NT2/D1 (cell line): Measurements from ENCODE around the gene UBAP2.

Experiments
- DNase-seq: peaks from one replicate; pipeline ENCODE4 v3.0.0-alpha.2; 2011; ENCODE audit warnings: low read depth, low spot score
- H3K27me3 ChIP-seq: 2 replicates; pipeline ENCODE4 v1.6.0; 2011; ENCODE audit warnings: mild to moderate bottlenecking; ENCODE audit not compliant: insufficient read length, insufficient read depth
- H3K36me3 ChIP-seq: 2 replicates; pipeline ENCODE4 v1.6.1; 2011; ENCODE audit warnings: mild to moderate bottlenecking, low read length, mixed read lengths; ENCODE audit not compliant: insufficient read depth, insufficient read length
- H3K4me1 ChIP-seq: 2 replicates; pipeline ENCODE4 v1.5.1; 2011; ENCODE audit not compliant: insufficient read depth, insufficient read length
- H3K4me3 ChIP-seq: 2 replicates; pipeline ENCODE4 v1.5.1; 2011; ENCODE audit warnings: low read depth; ENCODE audit not compliant: insufficient read length
- H3K9ac ChIP-seq: 2 replicates; pipeline ENCODE4 v1.6.0; 2011; ENCODE audit warnings: low read depth; ENCODE audit not compliant: insufficient read length
- H3K9me3 ChIP-seq: 2 replicates; pipeline ENCODE4 v1.5.1; 2011; ENCODE audit warnings: mild to moderate bottlenecking, low read length; ENCODE audit not compliant: insufficient read depth
- SUZ12 ChIP-seq: IDR thresholded peaks from 2 replicates; pipeline ENCODE4 v1.6.1; 2011; ENCODE audit not compliant: insufficient read length, insufficient read depth; ENCODE audit errors: extremely low read depth
- YY1 ChIP-seq: IDR thresholded peaks from 2 replicates; pipeline ENCODE4 v1.6.1; 2011; ENCODE audit not compliant: insufficient read length, insufficient read depth
- ZNF274 ChIP-seq: IDR thresholded peaks from 2 replicates; pipeline ENCODE4 v1.6.1; 2011; ENCODE audit warnings: mild to moderate bottlenecking, low read depth, low read length

The UBAP2 gene

DNA sequence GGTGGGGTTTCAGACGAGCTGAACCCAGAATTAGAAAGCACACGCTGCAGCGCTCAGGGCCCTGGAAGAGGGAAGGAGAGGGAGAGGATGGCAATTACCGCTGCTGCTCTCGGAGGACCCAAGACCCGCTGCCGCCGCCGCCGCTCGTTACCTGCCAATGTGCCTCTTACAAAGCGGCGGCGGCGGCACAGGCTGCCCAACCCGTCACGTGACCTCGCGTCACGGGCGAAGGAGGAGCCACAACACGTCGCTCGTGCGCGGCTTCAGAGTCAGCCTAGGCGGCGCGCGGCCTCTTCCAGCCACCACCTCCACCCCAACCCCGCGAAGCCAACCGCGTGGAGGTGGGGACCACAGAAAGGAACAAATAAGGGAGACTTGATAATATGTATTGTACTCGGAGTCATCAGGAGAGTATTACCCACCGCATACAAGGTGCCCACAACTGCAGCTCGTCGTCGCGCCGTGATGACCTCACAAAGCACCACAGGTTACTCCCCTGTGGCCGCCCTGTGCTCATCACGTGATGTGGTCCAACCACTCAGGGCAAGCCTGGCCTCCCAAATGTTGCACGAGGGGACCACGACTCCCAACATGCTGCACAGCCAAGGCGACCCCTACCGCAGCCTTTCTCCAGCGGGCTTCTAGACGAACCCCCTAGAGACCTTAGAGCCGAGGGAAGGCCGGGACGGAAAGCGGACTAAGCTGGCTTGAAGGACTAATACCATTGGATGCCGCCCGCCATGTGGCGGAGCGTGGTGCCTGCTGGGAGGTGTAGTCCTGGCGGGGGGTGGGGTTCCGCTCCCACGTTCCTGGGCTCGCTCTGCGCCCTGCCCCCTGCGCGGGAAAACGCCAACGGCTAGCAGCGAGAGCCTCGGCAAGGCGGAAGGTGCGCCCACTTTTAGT, at the start of gene UBAP2:
Gene UBAP2, minus strand, starts transcription at position 161 of the 903 bp plus-strand sequence. CDS start 31,739 bp downstream, outside the sequence.
- TF ChIP-seq SUZ12, result no peak
- TF ChIP-seq YY1, result no peak
- TF ChIP-seq ZNF274, result no peak
- peaks cover 12% of the 10 kb centered on the region for H3K36me3 ChIP-seq
- peaks cover 2% of the 10 kb centered on the region for H3K4me1 ChIP-seq
- H3K27me3 ChIP-seq, result no peaks in the 10 kb centered on the region
- no peaks in the 10 kb centered on the region for H3K9me3 ChIP-seq
- peak within 1 kb of the TSS; percentile 98 for H3K4me3 ChIP-seq
- H3K9ac ChIP-seq, result peak within 1 kb of the TSS; percentile 99
- peak; percentile 98 for DNase-seq

GRCh38 chr9:34098307-34098706, 49.6 kb upstream of the UBAP2 start:
- no peak for DNase-seq
- Histone ChIP-seq H3K4me3 (no peak overlapping the region), H3K27me3 (no peaks in the 10 kb centered on the region), H3K36me3 (peaks cover 71% of the 10 kb centered on the region), H3K4me1 (no peaks in the 10 kb centered on the region), H3K9me3 (no peaks in the 10 kb centered on the region), H3K9ac (no peak overlapping the region)
- TF ChIP-seq ZNF274 (no peak), SUZ12 (no peak), YY1 (no peak)

- TF ChIP-seq YY1 (no peak), ZNF274 (no peak), SUZ12 (no peak)
- no peaks in the 10 kb centered on the region for H3K27me3 ChIP-seq
- no peak overlapping the region for H3K4me3 ChIP-seq
- H3K9ac ChIP-seq, result no peak overlapping the region
- peaks cover 71% of the 10 kb centered on the region for H3K36me3 ChIP-seq
- DNase-seq, result no peak
- no peaks in the 10 kb centered on the region for H3K9me3 ChIP-seq
- no peaks in the 10 kb centered on the region for H3K4me1 ChIP-seq
Measured at GRCh38 chr9:34097865-34098264, 49.2 kb upstream of the UBAP2 start.

GRCh38 chr9:34096751-34097150, 48.1 kb upstream of the UBAP2 start:
- Histone ChIP-seq H3K4me3 (no peak overlapping the region), H3K27me3 (no peaks in the 10 kb centered on the region), H3K4me1 (no peaks in the 10 kb centered on the region), H3K9me3 (no peaks in the 10 kb centered on the region), H3K36me3 (peaks cover 71% of the 10 kb centered on the region), H3K9ac (no peak overlapping the region)
- DNase-seq, result no peak
- TF ChIP-seq YY1, result no peak
- no peak for TF ChIP-seq SUZ12
- TF ChIP-seq ZNF274, result no peak

GRCh38 chr9:34093578-34093977, 44.9 kb upstream of the UBAP2 start:
- Histone ChIP-seq H3K36me3 (peaks cover 79% of the 10 kb centered on the region), H3K4me3 (no peak overlapping the region), H3K9ac (no peak overlapping the region), H3K9me3 (no peaks in the 10 kb centered on the region), H3K27me3 (no peaks in the 10 kb centered on the region), H3K4me1 (peaks cover 2% of the 10 kb centered on the region)
- no peak for TF ChIP-seq YY1
- TF ChIP-seq SUZ12, result no peak
- TF ChIP-seq ZNF274, result no peak
- no peak for DNase-seq

GRCh38 chr9:34089311-34089710, 40.6 kb upstream of the UBAP2 start:
- no peak for DNase-seq
- Histone ChIP-seq H3K4me3 (no peak overlapping the region), H3K9me3 (no peaks in the 10 kb centered on the region), H3K4me1 (peaks cover 2% of the 10 kb centered on the region), H3K9ac (no peak overlapping the region), H3K27me3 (no peaks in the 10 kb centered on the region), H3K36me3 (peaks cover 78% of the 10 kb centered on the region)
- TF ChIP-seq SUZ12, result no peak
- TF ChIP-seq ZNF274, result no peak
- no peak for TF ChIP-seq YY1

GRCh38 chr9:34087370-34087769, 38.7 kb upstream of the UBAP2 start:
- H3K27me3 ChIP-seq, result no peaks in the 10 kb centered on the region
- H3K4me1 ChIP-seq, result peaks cover 2% of the 10 kb centered on the region
- H3K4me3 ChIP-seq, result no peak overlapping the region
- H3K9me3 ChIP-seq, result no peaks in the 10 kb centered on the region
- no peak for TF ChIP-seq SUZ12
- H3K9ac ChIP-seq, result no peak overlapping the region
- DNase-seq, result no peak
- peaks cover 63% of the 10 kb centered on the region for H3K36me3 ChIP-seq
